Measurements from ENCODE around the gene ILF3. TPM values are rescaled to one million over a fixed set of nuclear protein-coding genes. Genes with fewer than 3 reads are reported as not detected.

Gene ILF3
- total RNA-seq, 1 experiment from 2014 or later = 297 TPM

DNA sequence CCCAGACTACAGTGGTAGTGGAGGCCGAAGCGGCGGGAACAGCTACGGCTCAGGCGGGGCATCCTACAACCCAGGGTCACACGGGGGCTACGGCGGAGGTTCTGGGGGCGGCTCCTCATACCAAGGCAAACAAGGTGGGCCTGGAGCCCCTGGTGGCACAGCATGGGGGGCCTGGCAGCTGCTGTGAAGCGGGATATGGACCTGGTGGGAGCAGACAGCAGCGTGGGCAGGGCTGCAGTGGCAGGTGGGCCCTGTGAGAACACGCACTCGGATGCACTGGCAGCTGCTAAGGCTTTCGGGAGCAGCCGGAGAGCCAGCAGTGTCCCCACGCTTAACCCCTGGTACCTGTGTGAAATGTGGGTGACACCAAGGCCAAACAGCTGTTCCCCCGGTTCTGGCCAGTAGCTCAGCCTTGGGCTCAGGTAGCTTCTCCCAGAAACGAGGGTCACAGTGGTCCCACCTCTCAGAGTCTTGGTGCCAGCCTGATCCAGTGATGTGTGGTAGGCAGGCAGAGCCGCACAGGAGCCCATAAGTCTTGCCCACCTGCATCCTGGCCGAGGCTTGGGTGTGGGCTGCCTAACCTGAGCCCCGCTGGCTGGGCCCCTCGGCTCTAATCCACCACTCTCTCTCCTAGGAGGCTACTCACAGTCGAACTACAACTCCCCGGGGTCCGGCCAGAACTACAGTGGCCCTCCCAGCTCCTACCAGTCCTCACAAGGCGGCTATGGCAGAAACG, 34.6 kb downstream of the ILF3 start:
- TF ChIP-seq, protein P1, sequence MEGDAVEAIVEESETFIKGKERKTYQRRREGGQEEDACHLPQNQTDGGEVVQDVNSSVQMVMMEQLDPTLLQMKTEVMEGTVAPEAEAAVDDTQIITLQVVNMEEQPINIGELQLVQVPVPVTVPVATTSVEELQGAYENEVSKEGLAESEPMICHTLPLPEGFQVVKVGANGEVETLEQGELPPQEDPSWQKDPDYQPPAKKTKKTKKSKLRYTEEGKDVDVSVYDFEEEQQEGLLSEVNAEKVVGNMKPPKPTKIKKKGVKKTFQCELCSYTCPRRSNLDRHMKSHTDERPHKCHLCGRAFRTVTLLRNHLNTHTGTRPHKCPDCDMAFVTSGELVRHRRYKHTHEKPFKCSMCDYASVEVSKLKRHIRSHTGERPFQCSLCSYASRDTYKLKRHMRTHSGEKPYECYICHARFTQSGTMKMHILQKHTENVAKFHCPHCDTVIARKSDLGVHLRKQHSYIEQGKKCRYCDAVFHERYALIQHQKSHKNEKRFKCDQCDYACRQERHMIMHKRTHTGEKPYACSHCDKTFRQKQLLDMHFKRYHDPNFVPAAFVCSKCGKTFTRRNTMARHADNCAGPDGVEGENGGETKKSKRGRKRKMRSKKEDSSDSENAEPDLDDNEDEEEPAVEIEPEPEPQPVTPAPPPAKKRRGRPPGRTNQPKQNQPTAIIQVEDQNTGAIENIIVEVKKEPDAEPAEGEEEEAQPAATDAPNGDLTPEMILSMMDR (IDR thresholded peaks at IDR 0.05; ENCODE audit: unreplicated experiment) = no peak
- Mint-ChIP-seq H3K4me1 (ENCODE audit: insufficient read depth, unreplicated experiment) (no peaks in the 10 kb centered on the region), H3K27ac (ENCODE audit: low read depth, unreplicated experiment) (no peak overlapping the region), H3K9me3 (ENCODE audit: unreplicated experiment) (no peaks in the 10 kb centered on the region), H3K36me3 (ENCODE audit: insufficient read depth, unreplicated experiment) (peaks cover 82% of the 10 kb centered on the region), H3K4me3 (ENCODE audit: unreplicated experiment) (no peak overlapping the region), H3K27me3 (ENCODE audit: insufficient read depth, unreplicated experiment) (no peaks in the 10 kb centered on the region)
- POLR2A ChIA-PET = interaction anchor here (0.6 kb wide), 1 partner anchor 12 kb away, joined by 3 read pairs; no protein-coding TSS in a partner anchor
- DNase-seq (ENCODE audit: unreplicated experiment) = no peak
- no TSS peak for BruUV-seq (replicated peaks)
- intact Hi-C loops (cut with micrococcal nuclease) = no loop called here
- CTCF ChIA-PET = interaction anchor here (0.6 to 2.4 kb wide), 5 partner anchors 11 to 216 kb away, joined by 3 to 16 read pairs (median 4); no protein-coding TSS in a partner anchor

DNA sequence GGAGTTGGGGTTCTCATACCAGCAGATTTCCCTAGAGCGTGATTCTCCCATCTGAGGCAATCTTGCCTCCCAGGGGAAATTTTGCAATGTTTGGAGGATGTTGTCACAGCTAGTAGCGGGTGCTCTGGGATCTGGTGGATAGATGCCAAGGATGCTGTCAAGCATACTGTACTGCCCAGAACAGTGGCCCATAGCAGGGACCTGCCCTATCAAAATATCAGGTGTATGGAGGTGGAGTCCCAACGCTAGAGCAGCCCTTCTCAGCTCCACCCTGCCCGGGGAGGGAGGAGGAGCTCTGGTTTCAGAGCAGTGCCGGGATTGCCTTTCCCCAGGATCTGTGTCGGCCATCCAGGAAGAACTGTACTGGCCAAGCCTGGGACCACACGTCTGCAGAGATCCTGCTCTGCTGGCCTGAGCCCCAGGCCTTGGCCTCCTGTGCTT, 36.2 kb downstream of the ILF3 start:
- no TSS peak for BruUV-seq (replicated peaks)
- peak; percentile 77 for DNase-seq (ENCODE audit: unreplicated experiment)
- POLR2A ChIA-PET = interaction anchor here (0.7 kb wide), 1 partner anchor 12 kb away, joined by 4 read pairs; the partner anchor contains the start of gene QTRT1
- no peak overlapping the region for H3K27ac Mint-ChIP-seq (ENCODE audit: low read depth, unreplicated experiment)
- TF ChIP-seq, protein P1 (IDR thresholded peaks at IDR 0.05; ENCODE audit: unreplicated experiment) = no peak
- intact Hi-C loops (cut with micrococcal nuclease) = loop anchor here (10.0 kb wide), 1 partner anchor 216 kb away; no protein-coding TSS in a partner anchor
- no peaks in the 10 kb centered on the region for H3K27me3 Mint-ChIP-seq (ENCODE audit: insufficient read depth, unreplicated experiment)
- CTCF ChIA-PET = interaction anchor here (2.4 kb wide), 1 partner anchor 9 kb away, joined by 16 read pairs; no protein-coding TSS in a partner anchor
- peaks cover 66% of the 10 kb centered on the region for H3K36me3 Mint-ChIP-seq (ENCODE audit: insufficient read depth, unreplicated experiment)
- peaks cover 2% of the 10 kb centered on the region for H3K4me1 Mint-ChIP-seq (ENCODE audit: insufficient read depth, unreplicated experiment)
- no peak overlapping the region for H3K4me3 Mint-ChIP-seq (ENCODE audit: unreplicated experiment)
- H3K9me3 Mint-ChIP-seq (ENCODE audit: unreplicated experiment) = no peaks in the 10 kb centered on the region

DNA sequence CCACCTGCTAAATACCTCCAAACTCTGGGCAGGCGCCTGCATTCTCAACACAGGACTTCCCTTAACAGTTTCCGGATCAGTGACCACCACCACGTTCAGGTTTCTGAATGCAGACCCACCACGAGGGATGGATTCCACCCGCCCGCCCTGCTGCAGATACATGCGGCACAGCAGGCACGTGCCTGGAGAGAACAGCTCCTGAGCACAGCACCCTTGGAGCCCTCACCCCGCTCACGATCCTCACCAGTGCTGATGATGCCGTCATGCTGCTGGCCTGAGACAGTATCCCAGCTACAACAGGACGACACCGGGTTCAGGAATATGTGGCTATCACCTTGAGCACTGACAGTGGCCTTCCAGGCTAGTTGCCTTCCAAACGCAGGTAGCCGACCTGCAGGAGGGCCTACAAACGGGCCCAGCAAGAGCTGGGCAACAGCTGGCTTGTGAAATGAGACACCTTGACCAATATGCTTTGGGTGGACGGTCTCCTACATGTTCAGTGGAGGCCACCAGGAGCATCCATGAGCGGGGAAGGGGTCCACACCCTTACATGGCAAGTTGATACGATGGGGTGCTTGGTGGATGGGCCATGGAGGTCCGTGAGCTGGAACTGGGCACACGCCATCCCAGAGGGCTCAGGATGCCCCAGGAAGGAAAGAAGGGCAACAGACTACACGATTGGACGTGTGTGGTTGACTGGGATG, 37.2 kb downstream of the ILF3 start:
- Mint-ChIP-seq H3K9me3 (ENCODE audit: unreplicated experiment) (no peaks in the 10 kb centered on the region), H3K27ac (ENCODE audit: low read depth, unreplicated experiment) (no peak overlapping the region), H3K4me1 (ENCODE audit: insufficient read depth, unreplicated experiment) (peaks cover 11% of the 10 kb centered on the region), H3K4me3 (ENCODE audit: unreplicated experiment) (no peak overlapping the region), H3K36me3 (ENCODE audit: insufficient read depth, unreplicated experiment) (peaks cover 69% of the 10 kb centered on the region), H3K27me3 (ENCODE audit: insufficient read depth, unreplicated experiment) (no peaks in the 10 kb centered on the region)
- intact Hi-C loops (cut with micrococcal nuclease) = loop anchor here (10.0 kb wide), 1 partner anchor 217 kb away; no protein-coding TSS in a partner anchor
- DNase-seq (ENCODE audit: unreplicated experiment) = no peak
- TF ChIP-seq, protein P1 (IDR thresholded peaks at IDR 0.05; ENCODE audit: unreplicated experiment) = no peak
- BruUV-seq (replicated peaks) = no TSS peak
- ChIA-PET CTCF (interaction anchor here (0.6 kb wide), 1 partner anchor 267 kb away, joined by 3 read pairs; no protein-coding TSS in a partner anchor), POLR2A (no interaction called here)

DNA sequence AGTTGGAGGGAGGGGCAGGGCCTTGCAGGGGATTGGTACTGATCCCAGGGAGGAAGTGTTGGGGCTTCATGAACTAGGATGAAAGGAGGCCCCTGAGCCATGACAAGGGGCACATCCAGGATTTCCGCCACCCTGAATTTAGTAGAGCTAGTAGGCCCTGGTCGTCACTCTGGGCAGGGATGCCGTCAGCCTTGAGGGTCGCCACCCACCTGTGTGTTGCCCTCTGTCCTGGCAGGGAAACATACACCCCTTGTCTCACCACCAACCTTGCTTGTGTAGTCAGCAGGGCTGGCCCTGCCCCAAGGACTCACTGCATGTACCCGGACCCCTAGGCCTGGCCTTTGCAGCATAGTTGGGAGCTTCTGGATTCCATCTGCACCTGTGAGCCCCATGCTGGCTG, 37.7 kb downstream of the ILF3 start:
- intact Hi-C loops (cut with micrococcal nuclease) = loop anchor here (10.0 kb wide), 1 partner anchor 217 kb away; no protein-coding TSS in a partner anchor
- H3K27me3 Mint-ChIP-seq (ENCODE audit: insufficient read depth, unreplicated experiment) = no peaks in the 10 kb centered on the region
- ChIA-PET POLR2A (interaction anchor here (1.0 kb wide), 1 partner anchor 405 kb away, joined by 3 read pairs; the partner anchor contains the start of gene ICAM4), CTCF (interaction anchor here (0.5 to 1.2 kb wide), 4 partner anchors 20 to 268 kb away, joined by 3 read pairs; no protein-coding TSS in a partner anchor)
- H3K27ac Mint-ChIP-seq (ENCODE audit: low read depth, unreplicated experiment) = no peak overlapping the region
- TSS peak; percentile 1 for BruUV-seq (replicated peaks)
- H3K9me3 Mint-ChIP-seq (ENCODE audit: unreplicated experiment) = no peaks in the 10 kb centered on the region
- no peak overlapping the region for H3K4me3 Mint-ChIP-seq (ENCODE audit: unreplicated experiment)
- DNase-seq (ENCODE audit: unreplicated experiment) = no peak
- TF ChIP-seq, protein P1 (IDR thresholded peaks at IDR 0.05; ENCODE audit: unreplicated experiment) = no peak
- peaks cover 11% of the 10 kb centered on the region for H3K4me1 Mint-ChIP-seq (ENCODE audit: insufficient read depth, unreplicated experiment)
- H3K36me3 Mint-ChIP-seq (ENCODE audit: insufficient read depth, unreplicated experiment) = peaks cover 65% of the 10 kb centered on the region

All from MCF 10A (cell line).